Limb (tissue), 2 donors: ENCODE measurements around the gene CTIF.
"Not testable (repeated sequence)": the region's sequence is repeated elsewhere in the genome, so short reads cannot be mapped to it uniquely, and the experiment has no call there.

Experiments
- DNase-seq, 2 donors: peaks; one replicate each; pipeline ENCODE4 v3.0.0-alpha.2; 2016; ENCODE audit errors: extremely low spot score in 2 of 2

CTIF gene

DNA sequence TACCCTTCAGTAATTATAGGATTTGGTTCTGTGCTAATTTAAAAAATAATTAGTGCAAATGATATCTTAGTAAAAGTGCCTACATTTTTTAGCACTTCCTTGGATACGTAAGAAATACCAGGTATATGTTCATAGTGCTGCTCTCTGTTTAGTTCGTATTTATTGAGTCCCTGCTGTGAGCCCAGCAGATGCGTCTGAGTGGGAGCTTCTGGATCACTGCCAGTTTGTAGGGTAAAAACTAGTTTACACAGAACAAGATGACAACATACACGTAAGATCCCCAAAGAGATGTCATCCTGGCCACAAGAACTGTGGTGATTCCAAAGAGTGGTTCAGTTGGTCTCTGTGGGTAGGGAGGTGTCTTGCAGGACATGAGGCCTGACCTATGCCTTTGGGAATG is 103.2 kb downstream of the CTIF start:
- no peak for DNase-seq

DNA sequence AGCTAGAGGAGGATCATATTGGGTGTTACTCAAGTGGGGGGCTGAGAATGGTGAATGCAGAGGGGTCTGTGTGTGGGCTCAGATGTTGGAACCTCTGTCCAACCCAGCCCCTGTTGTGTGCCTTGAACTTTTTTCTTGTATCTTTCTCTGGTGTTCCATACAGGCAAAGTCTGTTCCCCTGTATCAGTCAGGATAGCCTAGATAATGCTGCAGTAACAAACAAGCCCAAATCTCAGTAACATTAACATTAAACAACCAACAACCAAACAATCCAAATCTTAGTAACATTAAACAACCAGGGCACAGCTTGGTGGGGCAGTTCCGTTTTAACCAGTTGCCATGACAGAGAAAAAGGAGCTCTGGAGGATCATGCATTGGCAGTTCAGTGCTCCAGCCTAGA is 103.7 kb downstream of the CTIF start:
- no peak for DNase-seq

DNA sequence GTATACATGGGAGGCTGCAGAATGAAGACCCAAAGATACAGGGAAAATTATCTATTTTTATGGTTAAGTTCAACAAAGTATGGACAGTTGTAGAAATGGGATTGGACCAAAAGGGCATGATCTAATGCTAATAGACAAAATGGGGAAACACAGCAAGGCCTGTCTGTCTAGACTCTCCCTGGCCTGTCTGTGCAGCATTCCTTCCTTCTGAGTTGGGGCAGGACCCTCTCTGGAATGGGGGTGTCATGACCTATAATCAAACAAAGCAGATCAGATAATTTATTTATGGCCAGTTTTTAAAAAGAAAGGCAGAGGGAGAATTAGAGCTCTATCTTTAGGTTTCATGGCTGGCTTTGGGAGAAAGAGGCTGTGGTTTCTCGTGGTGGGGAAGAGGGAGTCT is 104.4 kb downstream of the CTIF start:
- DNase-seq, result no peak

DNA sequence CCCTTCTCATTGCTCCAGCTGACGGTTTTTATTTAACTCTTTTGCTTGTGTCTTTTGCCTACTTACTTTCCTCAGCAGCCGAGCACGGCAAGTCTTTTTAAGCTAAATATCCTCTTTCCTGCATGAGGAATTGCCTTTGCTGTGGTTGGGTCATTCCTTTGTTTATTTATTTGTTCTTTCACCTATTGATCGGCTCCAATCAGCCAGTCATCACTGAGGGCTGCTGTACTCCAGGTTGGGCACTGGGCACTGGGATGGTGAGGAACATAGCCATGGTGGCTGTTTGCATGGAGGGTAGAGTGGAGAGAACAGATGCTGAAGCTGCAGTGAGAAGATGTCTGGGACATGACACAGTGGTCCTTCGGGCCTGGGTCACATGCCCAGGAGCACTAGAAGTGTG is 105.2 kb downstream of the CTIF start:
- DNase-seq, result no peak

DNA sequence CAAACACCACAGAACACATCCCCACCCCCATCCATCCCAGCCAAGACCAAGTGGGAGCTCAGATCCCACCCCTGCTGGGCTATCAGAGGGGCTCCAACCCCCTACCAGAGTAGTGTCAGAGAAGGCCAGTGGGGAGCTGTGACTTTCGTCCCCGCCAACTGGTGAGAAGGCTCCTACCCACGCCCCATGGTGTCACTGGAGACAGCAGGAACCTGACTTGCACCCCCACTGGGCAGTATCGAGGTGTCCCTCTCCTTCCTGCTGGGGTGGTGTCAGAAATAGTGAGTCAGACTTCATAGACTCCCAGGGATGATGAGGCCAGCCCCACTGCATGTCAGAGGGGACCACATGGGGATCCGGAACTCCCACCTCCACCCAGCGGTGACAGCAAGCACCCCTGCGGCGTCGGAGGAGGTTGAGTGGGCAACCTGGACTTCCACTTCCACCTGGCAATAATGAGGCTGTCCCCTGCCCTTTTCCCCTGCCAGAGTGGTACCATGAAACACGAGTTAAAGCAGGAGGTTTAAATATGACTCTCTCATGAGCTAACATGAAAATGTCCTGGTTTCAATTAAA is 106.7 kb downstream of the CTIF start:
- no peak for DNase-seq

DNA sequence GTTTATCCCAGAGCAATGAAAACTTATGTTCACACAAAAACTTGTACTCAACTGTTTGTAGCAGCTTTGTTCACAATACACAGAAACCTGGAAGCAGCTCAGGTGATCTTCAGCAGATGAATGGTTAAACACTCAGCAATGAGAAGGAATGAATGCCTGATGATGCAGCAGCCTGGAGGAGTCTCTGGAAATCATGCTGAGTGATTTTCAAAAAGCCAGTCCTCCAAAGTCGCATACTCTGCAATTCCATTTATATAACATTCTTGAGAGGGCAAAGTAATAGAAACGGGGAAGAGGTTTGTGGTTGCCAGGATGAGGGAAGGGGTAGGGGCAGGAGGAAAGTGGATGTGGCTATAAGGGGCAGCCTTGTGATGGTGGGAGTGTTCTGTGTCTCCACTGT is 108.1 kb downstream of the CTIF start:
- no peak for DNase-seq

DNA sequence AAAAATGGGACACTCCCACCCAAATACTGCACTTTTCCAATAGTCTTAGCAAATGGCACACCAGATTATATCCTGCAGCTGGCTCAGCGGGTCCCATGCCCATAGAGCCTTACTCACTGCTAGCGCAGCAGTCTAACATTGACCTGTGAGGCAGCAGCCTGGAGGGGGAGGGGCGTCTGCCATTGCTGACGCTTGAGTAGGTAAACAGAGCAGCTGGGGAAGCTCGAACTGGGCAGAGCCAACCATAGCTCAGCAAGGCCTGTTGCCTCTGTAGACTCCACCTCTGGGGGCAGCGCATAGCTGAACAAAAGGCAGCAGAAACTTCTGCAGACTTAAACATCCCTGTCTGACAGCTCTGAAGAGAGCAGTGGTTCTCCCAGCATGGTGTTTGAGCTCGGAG is 110.4 kb downstream of the CTIF start:
- DNase-seq, result no peak

DNA sequence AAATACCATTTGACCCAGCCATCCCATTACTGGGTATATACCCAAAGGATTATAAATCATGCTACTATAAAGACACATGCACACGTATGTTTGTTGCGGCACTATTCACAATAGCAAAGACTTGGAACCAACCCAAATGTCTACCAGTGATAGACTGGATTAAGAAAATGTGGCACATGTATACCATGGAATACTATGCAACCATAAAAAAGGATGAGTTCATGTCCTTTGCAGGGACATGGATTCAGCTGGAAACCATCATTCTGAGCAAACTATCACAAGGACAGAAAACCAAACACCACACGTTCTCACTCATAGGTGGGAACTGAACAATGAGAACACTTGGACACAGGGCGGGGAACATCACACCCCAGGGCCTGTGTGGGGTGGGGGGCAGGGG is 115.8 kb downstream of the CTIF start:
- not testable (repeated sequence) for DNase-seq

DNA sequence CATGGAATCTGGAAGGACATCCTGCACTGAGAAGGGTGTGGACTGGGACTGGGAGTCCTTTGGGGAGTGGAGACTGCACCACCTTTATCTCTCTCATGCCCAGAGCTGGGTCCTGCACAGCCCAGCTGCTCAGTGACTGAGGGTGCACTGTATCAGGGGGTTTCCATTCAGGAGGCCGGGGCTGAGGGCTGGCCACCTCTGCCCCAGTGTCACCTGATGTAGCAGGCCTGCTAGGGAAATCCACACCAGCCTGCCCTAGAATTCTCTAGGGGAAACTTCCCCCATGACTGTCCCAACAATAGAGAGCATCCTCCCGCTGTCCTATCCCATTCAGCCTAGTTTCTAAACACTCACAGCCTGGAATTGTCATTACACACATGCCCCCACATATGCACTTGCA is 116.7 kb downstream of the CTIF start:
- no peak for DNase-seq

DNA sequence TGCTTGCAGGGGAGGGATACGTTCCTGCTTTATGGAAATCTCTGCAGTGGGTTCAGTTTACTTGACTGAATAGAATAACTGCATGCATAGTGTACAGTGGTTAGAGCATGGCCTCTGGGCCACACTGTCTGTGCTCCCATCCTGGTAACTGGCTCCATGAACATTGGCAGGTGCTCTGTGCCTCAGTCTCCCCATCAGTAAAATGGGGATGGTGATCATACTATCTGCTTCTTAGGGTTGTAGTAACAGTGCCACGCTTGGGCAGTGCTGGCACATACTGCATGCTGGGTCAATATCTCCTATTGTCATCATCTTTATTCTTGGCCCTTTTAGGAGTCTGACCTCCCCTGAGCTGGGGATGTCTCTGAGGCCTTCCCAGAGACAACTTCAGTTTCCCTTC is 117.3 kb downstream of the CTIF start:
- DNase-seq, result no peak

DNA sequence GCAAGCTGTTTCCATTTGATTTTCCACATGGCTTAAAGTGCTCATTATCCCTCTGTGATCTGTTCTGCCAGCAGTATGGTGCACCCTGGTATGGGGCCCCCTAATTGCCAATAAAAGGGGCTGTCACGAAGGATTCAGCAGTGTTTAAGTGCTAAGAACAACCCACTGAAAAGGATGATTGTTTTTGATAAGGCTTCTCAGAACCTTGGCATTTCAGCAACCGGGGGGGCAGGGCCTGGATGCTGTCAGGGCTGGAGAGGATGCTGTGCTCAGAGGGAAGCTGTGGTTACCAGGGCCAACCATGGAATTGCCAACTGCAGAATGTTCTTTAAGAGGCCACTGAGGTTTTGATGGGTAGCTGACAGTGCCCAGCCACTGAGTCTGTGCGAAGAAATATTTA is 117.8 kb downstream of the CTIF start:
- no peak for DNase-seq

DNA sequence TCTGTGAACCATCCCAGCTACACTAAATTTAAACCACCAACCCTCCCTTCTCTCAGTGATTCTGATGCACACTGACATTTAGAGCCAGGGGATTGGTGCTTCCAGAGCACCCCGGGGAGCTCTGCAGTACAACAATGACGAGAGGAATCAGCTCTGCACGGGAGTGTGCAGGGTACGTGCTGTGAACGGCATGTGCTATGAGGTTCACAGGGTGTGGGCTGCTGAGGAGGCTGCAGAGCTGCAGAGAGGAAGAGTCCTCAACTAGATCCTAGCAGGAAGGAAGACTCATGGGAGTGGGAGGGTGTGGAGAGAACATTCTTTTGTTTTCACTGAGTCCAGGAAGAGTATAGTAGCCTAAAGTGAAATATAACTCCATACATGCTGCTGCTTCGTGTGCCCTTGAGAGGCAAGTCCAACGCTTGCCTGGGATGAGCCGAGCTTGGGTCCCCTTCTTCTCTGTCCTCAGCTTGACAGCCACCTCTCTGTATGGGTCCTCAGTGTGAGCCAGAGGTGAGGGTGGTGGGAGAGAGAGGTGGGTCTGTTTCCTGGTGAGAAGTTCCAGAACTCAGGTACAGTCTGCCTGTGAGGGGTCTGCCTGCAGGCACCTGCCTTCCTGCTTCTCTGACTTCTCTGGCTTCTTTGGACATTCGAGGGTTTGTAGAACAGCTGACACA is 118.8 kb downstream of the CTIF start:
- no peak for DNase-seq

DNA sequence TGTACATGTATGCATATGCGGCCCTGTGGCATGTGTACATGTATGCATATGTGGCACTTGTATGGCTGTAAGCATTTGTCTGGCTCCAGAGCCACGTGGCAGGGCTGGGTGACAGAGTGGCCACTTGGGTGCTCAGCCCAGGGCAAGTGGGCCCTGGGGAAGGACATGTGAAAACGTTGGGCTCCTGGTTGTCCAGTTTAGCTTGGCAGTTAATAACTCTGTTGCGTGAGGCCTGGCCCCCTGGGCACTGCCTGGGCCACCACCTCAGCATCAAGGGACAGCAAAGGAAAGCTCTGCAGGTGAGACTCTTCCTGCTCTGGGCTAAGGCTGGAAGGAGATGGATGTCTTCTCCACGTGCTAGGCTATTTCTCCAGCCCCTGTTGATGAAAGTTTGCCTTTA is 119.9 kb downstream of the CTIF start:
- DNase-seq, result no peak

DNA sequence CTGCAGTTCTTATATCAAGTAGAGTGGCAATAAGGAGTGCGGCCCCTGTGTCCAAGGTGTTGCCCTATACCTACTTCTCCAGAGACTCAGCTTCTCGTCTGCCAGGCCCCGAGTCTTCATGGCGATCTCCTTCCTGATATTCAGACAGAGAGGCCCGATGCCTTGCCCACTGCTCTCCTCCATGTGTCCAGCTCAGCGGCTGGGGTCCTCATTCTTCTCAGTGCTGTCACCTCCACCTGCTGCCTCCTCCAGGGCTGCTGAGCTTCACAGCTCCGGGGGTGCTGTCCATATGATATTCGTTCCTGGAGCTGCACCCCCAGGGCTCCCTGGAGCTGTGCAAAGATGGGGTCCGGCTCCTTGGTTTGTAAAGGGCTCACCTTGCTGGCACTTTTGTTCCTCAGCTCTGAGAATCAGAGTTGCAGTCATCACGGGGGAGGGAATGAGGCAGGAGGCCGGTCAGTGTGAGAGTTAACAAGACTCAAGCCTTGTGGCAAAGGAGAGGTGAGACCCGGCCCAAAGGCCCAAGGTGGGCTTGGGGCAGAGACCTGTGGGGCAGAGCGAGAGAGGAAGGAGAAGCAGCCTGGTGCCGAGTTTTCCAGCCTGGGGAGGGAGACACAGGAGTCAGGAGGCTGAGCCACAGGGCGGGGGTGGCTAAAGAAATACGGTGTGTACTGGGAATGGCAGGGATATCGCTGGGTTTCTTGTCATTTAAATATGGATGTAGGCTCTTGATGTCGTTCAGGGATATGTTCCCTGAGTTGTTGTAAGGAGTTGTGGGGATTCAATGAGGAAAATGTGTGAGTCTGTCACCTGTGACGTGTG is 120.6 kb downstream of the CTIF start:
- no peak for DNase-seq

DNA sequence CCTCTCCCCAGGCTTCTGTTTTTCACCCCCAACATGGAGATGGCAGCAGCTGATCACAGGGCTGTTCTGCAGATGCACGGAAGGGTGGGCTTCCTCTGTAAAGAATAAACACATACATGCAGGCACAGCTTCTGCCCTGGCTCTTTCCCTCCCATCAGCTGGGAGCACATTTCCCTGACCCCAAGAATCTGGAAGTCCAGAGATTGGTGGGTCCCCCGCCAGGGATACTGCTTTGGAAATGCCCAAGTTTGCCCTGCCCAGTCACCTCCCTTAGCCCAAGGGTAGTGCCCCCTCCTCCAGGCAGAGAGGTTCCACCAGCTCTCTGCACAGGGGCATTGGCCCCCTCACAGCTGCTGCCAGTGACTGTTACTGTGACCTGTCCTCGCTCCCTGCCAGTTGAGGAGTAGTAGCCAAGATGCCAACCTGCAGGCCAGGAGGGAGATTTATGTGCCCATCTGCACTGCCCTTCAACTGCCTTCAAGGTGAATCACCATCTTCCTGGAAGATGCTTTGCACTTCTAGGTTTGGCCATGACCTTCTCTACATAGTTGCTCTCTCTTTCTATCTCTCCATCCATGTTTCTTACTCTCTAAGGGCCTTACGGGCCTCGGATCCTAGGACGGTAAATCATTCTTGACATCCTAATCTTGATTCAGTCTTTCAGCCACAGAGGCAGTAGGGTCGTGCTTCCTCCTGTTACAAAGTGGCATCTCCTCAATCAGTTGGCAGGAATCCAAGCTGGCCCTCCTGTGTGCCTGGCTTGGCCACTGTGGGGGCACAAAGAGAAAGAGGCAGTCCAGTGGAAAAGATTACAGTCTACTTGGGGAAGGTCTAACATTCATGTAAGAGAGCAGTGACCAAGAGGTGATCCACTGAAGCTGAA is 121.8 kb downstream of the CTIF start:
- no peak for DNase-seq

DNA sequence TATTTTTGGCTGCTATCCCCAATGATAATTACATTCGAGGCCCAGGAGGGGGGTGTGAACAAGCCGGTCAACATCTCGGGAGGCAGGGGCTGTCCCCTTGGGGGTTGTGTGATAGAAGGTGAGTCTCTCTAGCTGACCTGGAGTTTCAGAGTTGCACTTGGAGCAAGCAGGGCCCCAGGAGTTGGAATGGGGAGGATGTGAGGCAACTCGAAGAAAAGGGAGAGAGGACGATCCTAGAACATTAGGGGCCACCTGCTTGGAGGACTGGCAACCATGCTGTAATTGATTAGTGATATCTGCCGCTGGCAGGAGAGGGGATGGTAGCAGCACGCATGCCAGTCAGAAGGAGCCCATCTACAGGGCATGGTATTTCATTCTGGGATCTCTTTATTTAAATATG is 122.6 kb downstream of the CTIF start:
- peak in 1 of 2 donors; percentile 17 for DNase-seq

DNA sequence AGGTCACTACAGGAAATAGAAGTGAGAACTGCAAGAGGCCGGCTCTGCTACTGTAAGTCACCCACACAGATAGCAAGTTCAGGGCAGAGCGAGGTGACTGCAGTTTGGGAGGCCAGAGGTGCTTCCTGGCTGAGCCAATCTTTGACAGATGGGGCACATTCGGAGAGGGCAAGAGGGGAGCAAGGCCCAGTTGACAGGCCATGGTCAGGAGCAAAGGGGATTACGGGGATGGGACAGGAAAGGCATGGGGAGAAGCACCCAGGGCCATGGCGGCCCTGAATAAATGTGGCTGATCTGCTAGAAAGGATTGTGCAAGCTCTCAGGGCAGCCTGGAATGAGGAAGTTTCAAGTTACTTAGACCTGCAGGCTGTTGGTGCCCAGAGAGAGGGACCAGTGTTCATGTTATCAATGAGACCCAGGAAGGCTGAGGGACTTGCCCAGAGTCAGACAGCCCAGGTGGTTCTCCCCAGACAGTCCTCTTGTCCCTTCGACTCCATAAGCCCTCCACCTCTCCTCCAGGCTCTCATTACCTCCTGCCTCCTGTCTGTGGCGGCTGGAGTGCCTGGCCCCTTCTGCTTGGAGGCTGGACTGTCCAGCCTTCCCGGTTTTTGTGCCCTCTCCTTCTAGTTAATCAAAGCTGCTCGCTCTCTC is 123.3 kb downstream of the CTIF start:
- DNase-seq, result no peak

DNA sequence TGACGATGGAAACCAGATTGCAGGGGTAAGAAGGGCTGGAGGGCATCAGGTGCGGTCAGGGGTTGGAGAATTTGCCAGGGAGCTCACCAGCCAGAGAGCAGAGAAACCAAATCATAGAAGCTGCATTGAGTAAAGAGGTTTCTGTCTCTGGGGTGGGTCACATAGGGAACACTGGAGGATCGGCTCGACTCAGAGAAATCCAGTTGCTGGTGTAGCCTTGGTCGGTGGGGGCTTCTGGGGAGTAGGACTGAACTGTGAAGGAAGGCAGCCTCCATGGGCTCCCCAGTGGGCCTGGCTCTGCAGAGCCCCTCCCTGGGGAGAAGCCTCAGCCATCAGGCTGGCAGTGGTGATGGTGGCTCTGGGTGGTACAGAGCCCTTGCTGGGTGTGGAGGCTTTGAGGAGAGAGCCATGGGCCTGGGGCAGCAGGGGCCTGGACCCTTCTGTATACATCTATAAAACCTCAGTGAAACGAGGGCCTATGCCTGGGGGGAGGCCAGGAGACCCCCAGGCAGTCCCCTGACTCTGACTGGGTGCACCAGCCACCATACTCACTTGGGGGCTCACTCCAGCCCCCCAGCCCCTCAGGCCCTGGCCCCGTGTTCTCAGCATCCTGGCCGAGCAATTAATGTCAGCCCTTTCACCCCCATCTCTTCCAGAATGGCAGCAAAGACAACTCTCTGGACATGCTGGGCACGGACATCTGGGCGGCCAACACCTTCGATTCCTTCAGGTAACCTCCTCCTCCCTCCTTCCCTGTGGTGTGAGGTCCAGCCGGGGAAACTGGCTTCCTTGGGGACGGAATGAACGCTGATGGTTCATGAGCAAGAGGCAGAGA is 124.5 kb downstream of the CTIF start:
- peak in 1 of 2 donors; percentile 16 for DNase-seq

DNA sequence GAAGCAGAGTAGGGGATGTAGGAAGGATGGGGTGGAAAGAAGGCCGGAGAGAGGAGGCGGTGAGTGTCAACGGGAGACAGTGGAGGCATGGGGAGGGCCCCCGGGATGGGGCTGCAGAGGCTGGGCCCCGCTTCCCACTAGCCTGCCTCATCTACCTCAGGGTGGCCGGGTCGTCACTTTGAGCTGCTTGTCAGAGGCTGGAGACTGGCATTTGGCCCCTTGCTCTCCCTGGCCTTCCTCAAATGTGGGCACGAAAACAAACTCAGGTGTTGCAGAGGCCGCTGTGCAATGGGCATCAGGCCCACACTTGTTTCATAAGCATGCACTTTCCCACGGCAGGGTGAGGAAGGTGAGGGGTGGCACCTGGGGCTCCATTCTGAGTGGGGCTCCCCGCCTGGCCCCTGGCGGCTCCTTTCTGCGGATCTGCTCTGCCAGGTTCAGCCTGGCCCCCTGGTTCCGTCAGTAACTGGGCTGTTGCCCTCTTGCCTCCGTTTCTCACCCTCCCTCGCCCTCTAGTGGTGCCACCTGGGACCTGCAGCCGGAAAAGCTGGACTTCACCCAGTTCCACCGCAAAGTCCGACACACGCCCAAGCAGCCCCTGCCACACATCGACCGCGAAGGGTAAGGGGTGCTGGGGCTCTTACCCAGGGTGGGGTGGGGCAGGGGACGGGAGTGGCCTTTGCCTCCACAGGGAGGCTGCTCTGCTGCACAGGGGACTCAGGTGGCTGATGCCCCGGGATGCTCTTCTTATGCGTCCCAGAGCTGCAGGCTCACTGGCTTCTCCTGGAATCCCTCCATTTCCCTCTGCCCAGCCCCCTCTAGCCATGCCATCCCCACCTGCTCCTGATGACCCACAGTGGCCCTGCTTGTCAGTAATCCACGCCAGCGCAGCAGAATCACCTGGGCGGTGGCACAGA is 125.4 kb downstream of the CTIF start:
- peak in 1 of 2 donors; percentile 82 for DNase-seq
